ENCODE measurements around the gene ZNF540.

GRCh38 chr19:37635076-37636056 lies 40.7 kb downstream of the ZNF540 start:
- no peak for TF ChIP-seq CTCF (conservative IDR thresholded peaks at IDR 0.05 in 1 of 2, IDR thresholded peaks at IDR 0.05 in 1 of 2; ENCODE audit: extremely low read depth in 1 of 2, insufficient read depth in 1 of 2, low read depth in 1 of 2, low read length in 2 of 2)
- TF ChIP-seq EZH2 (IDR thresholded peaks at IDR 0.05; ENCODE audit: borderline replicate concordance, low read length) = no peak
